H9 (cell line): ENCODE measurements around the gene NPLOC4. TPM values are rescaled to one million over a fixed set of nuclear protein-coding genes. Genes with fewer than 3 reads are reported as not detected.

Experiments used
- DNase-seq: peaks from one replicate; pipeline ENCODE4 v3.0.0-alpha.2; 2017
- H2AFZ ChIP-seq: one replicate; pipeline ENCODE4 v1.6.1; 2013; ENCODE audit warnings: mild to moderate bottlenecking, low read length, control low read depth, moderate library complexity
- H2AK5ac ChIP-seq: 2 replicates; pipeline ENCODE4 v1.6.1; 2013; ENCODE audit warnings: low read length, control low read depth, mixed read lengths; ENCODE audit not compliant: insufficient read length
- H2BK120ac ChIP-seq: one replicate; pipeline ENCODE4 v1.6.1; 2013; ENCODE audit warnings: low read depth, mild to moderate bottlenecking, low read length, control low read depth, inconsistent platforms; ENCODE audit not compliant: poor library complexity, severe bottlenecking
- H2BK12ac ChIP-seq: 2 replicates; pipeline ENCODE4 v1.6.1; 2013; ENCODE audit warnings: low read length, control low read depth, mixed read lengths, low read depth; ENCODE audit not compliant: insufficient read length
- H2BK15ac ChIP-seq: 2 replicates; pipeline ENCODE4 v1.6.1; 2013; ENCODE audit warnings: low read depth, low read length, control low read depth
- H2BK20ac ChIP-seq: one replicate; pipeline ENCODE4 v1.6.1; 2013; ENCODE audit warnings: low read depth, mild to moderate bottlenecking, low read length, control low read depth, inconsistent platforms; ENCODE audit not compliant: poor library complexity, severe bottlenecking
- H2BK5ac ChIP-seq: 2 replicates; pipeline ENCODE4 v1.6.1; 2013; ENCODE audit warnings: low read length, control low read depth, mixed read lengths; ENCODE audit not compliant: insufficient read length
- H3K14ac ChIP-seq: 2 replicates; pipeline ENCODE4 v1.6.1; 2013; ENCODE audit warnings: low read length, control low read depth; ENCODE audit not compliant: insufficient read depth
- H3K18ac ChIP-seq: 2 replicates; pipeline ENCODE4 v1.6.1; 2013; ENCODE audit warnings: low read depth, mild to moderate bottlenecking, mixed read lengths, low read length, control low read depth; ENCODE audit not compliant: insufficient read length
- H3K23ac ChIP-seq: 2 replicates; pipeline ENCODE4 v1.6.1; 2013; ENCODE audit warnings: low read length, control low read depth, mixed read lengths, low read depth; ENCODE audit not compliant: insufficient read length
- H3K23me2 ChIP-seq: 2 replicates; pipeline ENCODE4 v1.6.1; 2013; ENCODE audit warnings: low read depth, mild to moderate bottlenecking, mixed read lengths, low read length, control low read depth; ENCODE audit not compliant: insufficient read length, poor library complexity, severe bottlenecking
- H3K27ac ChIP-seq: 2 replicates; pipeline ENCODE4 v1.5.1; 2013; ENCODE audit warnings: low read length, control low read depth, mixed read lengths, low read depth; ENCODE audit not compliant: insufficient read length
- H3K27me3 ChIP-seq: 2 replicates; pipeline ENCODE4 v1.6.1; 2013; ENCODE audit warnings: low read length, control low read depth, inconsistent platforms; ENCODE audit not compliant: insufficient read depth
- H3K4ac ChIP-seq: 2 replicates; pipeline ENCODE4 v1.6.1; 2013; ENCODE audit warnings: low read depth, mild to moderate bottlenecking, control low read depth, inconsistent platforms, low read length, moderate library complexity
- H3K4me1 ChIP-seq: 2 replicates; pipeline ENCODE4 v1.6.1; 2013; ENCODE audit warnings: low read length, control low read depth, inconsistent platforms; ENCODE audit not compliant: insufficient read depth
- H3K4me2 ChIP-seq: 2 replicates; pipeline ENCODE4 v1.6.1; 2013; ENCODE audit warnings: low read length, control low read depth, mixed read lengths; ENCODE audit not compliant: insufficient read length, insufficient read depth
- H3K56ac ChIP-seq: 2 replicates; pipeline ENCODE4 v1.6.1; 2013; ENCODE audit warnings: low read depth, mild to moderate bottlenecking, mixed read lengths, low read length, control low read depth; ENCODE audit not compliant: insufficient read length
- H3K79me1 ChIP-seq: 2 replicates; pipeline ENCODE4 v1.6.1; 2013; ENCODE audit warnings: low read depth, mild to moderate bottlenecking, moderate library complexity, low read length, control low read depth, inconsistent platforms; ENCODE audit not compliant: insufficient read depth, poor library complexity, severe bottlenecking
- H3K79me2 ChIP-seq: 2 replicates; pipeline ENCODE4 v1.6.1; 2013; ENCODE audit warnings: low read length, control low read depth, inconsistent platforms; ENCODE audit not compliant: insufficient read depth
- H3K9ac ChIP-seq: 2 replicates; pipeline ENCODE4 v1.6.1; 2013; ENCODE audit warnings: low read length, control low read depth, mixed read lengths; ENCODE audit not compliant: insufficient read length; ENCODE audit errors: extremely low read depth
- H3K9me3 ChIP-seq: one replicate; pipeline ENCODE4 v1.6.1; 2013; ENCODE audit warnings: low read depth, low read length, inconsistent platforms; ENCODE audit not compliant: control insufficient read depth
- H3T11ph ChIP-seq: one replicate; pipeline ENCODE4 v1.6.1; 2013; ENCODE audit warnings: mild to moderate bottlenecking, low read length, control low read depth, inconsistent platforms
- H4K20me1 ChIP-seq: one replicate; pipeline ENCODE4 v1.6.1; 2013; ENCODE audit not compliant: control insufficient read depth, insufficient read length, insufficient read depth
- H4K5ac ChIP-seq: 2 replicates; pipeline ENCODE4 v1.6.1; 2013; ENCODE audit warnings: low read depth, mild to moderate bottlenecking, mixed read lengths, low read length, control low read depth; ENCODE audit not compliant: insufficient read length
- H4K8ac ChIP-seq: replicated peaks from 2 replicates; pipeline ENCODE4 v1.6.1; 2013; ENCODE audit warnings: low read length, control low read depth, mixed read lengths, low read depth; ENCODE audit not compliant: insufficient read length
- H4K91ac ChIP-seq: 2 replicates; pipeline ENCODE4 v1.6.1; 2013; ENCODE audit warnings: low read depth, mild to moderate bottlenecking, moderate library complexity, mixed read lengths, low read length, control low read depth; ENCODE audit not compliant: insufficient read length
- H3K27ac Mint-ChIP-seq, 3 experiments: 2 replicates in 2 of 3; 3 replicates in 1 of 3; pipeline ENCODE4 v1.8.0; 2020 to 2021; ENCODE audit warnings: mixed read lengths in 3 of 3, mild to moderate bottlenecking in 1 of 3, moderate library complexity in 1 of 3
- H3K27me3 Mint-ChIP-seq: 2 replicates; pipeline ENCODE4 v1.8.0; 2021; ENCODE audit warnings: low read depth, mild to moderate bottlenecking, moderate library complexity, mixed read lengths
- H3K36me3 Mint-ChIP-seq, 3 experiments: 2 replicates in 2 of 3; 3 replicates in 1 of 3; pipeline ENCODE4 v1.8.0; 2020 to 2021; ENCODE audit warnings: low read depth in 3 of 3, mixed read lengths in 3 of 3; ENCODE audit not compliant: insufficient read depth in 1 of 3
- H3K4me1 Mint-ChIP-seq, 2 experiments: 2 replicates each; pipeline ENCODE4 v1.8.0; 2020; ENCODE audit warnings: mixed read lengths in 2 of 2
- H3K4me3 Mint-ChIP-seq, 2 experiments: 2 replicates in 1 of 2; 3 replicates in 1 of 2; pipeline ENCODE4 v1.8.0; 2020 to 2021; ENCODE audit warnings: mild to moderate bottlenecking in 2 of 2, mixed read lengths in 2 of 2, moderate library complexity in 1 of 2
- H3K9me3 Mint-ChIP-seq, 2 experiments: 2 replicates in 1 of 2; 3 replicates in 1 of 2; pipeline ENCODE4 v1.8.0; 2020; ENCODE audit warnings: mild to moderate bottlenecking in 2 of 2, mixed read lengths in 2 of 2, moderate library complexity in 1 of 2
- CTCF ChIP-seq: fragments of 200-600 bp; sonication (generic); conservative IDR thresholded peaks from 3 replicates; pipeline ENCODE4 v1.8.0; 2021; ENCODE audit warnings: antibody characterized with exemption, mild to moderate bottlenecking
- WGBS: extraction: QIAGEN DNeasy Blood & Tissue Kit; methylation state at CpG from one replicate; pipeline ENCODE4 v1.1.7; 2013; ENCODE audit warnings: missing lambda C conversion rate, low lambda C conversion rate, mixed read lengths; ENCODE audit not compliant: insufficient read length; ENCODE audit errors: extremely low coverage; 5-methylcytosine and 5-hydroxymethylcytosine counted together
- total RNA-seq: library from RNA; stranded (reverse); gene quantifications from 2 replicates; pipeline ENCODE4 v1.2.1, GENCODE V29; 2021

NPLOC4 gene
- total RNA-seq, 1 experiment from 2014 or later, result 103 TPM

DNA sequence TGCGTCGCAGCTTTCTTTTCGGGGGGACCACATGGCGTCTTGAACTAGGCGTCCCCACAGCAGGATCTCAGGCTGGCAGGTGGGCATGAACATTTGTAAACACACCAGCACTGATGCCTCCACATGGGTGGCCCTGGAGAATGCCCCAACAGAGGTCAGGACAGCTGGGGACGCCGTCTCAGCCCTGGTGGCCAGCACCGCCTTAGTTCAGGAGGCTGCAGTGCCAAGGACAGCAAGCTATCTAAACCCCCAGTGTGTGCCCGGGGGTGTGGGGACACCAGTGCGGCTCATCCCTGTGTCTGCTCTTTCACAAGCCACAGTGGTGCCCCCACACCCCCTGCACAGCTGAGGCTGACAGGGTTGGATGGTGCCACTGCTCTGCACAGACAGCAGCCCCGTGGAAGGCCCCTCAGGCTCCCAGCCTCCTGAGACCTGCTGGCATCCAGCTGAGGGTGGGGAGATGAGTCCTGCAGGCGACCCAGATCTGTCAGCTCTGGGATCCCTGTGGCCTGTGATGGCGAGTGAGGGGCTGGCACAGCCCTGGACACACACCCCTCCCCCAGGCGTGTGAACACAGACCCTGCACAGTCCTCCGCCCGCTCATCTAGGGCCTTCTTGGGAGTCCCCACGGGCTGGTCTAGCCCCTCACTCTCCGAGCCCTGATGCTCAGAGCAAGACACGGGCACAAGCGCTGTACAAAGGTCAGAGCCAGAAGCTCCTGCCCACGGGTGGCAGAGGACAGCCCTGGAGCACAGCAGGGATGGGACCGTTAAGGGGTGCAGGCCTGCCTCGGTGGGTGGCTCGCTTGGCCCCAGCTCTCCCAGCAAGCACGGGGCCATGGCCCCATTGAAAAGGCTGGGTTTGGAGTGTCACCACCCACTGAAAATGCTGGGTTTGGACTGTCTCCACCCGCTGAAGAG is 98.0 kb downstream of the NPLOC4 start:
- Histone ChIP-seq H3K56ac (no peak overlapping the region), H3K18ac (no peak overlapping the region), H3K23ac (no peak overlapping the region), H4K20me1 (peaks cover 4% of the 10 kb centered on the region), H3K79me1 (no peaks in the 10 kb centered on the region), H3K27ac (no peak overlapping the region), H3K9me3 (no peaks in the 10 kb centered on the region), H2BK20ac (no peak overlapping the region), H2AFZ (no peak overlapping the region), H3K4me1 (no peaks in the 10 kb centered on the region), H3K9ac (no peak overlapping the region), H4K5ac (no peak overlapping the region), H2BK12ac (no peak overlapping the region), H2BK120ac (no peak overlapping the region), H2AK5ac (no peak overlapping the region), H2BK15ac (no peak overlapping the region), H3K27me3 (peaks cover 7% of the 10 kb centered on the region; the same call in 1 of the 2 replicates), H3K79me2 (no peaks in the 10 kb centered on the region), H3K23me2 (peaks cover 5% of the 10 kb centered on the region), H4K8ac (no peak overlapping the region), H4K91ac (no peak overlapping the region), H3T11ph (no peak overlapping the region), H2BK5ac (no peak overlapping the region), H3K4ac (no peak overlapping the region), H3K4me2 (no peak overlapping the region), H3K14ac (no peak overlapping the region; the same call in 1 of the 2 replicates)
- Mint-ChIP-seq H3K4me1 (0 out of 4 replicates have a peak, but pooled peaks cover 5 to 7% of the 10 kb centered on the region in 2 experiments), H3K4me3 (no peak overlapping the region), H3K27ac (no peak overlapping the region), H3K27me3 (peaks cover 25% of the 10 kb centered on the region), H3K36me3 (peaks cover 5 to 19% (median 12%) of the 10 kb centered on the region in 3 experiments; a peak in 6 of 7 replicates), H3K9me3 (no peaks in the 10 kb centered on the region; a peak in 1 of 5 replicates)
- no peak for TF ChIP-seq CTCF
- WGBS, result no CpG with 5 or more reads among the region's 26 CpGs
- DNase-seq, result no peak
